ENCODE data around the gene SLC36A2.

GRCh38 chr5:151362970-151363369 lies 15.6 kb upstream of the SLC36A2 start:
- TF ChIP-seq CTCF (IDR thresholded peaks at IDR 0.05) (no peak), POLR2A (IDR thresholded peaks at IDR 0.05) (no peak)

All from right lobe of liver (tissue), 4 donors.